ENCODE data around the gene CCDC8. TPM values are rescaled to one million over a fixed set of nuclear protein-coding genes. Genes with fewer than 3 reads are reported as not detected.
A peak's percentile ranks its signal among the peaks of the same experiment; 100 is the strongest.

Gene CCDC8
- total RNA-seq, 1 experiment from 2014 or later: 24.5 TPM

- H3K27me3 ChIP-seq (replicated peaks; ENCODE audit: insufficient read depth, low read depth, low read length, poor library complexity): no peaks in the 10 kb centered on the region
- DNase-seq (ENCODE audit: low spot score): no peak
- peaks cover 5% of the 10 kb centered on the region for H3K36me3 ChIP-seq (ENCODE audit: insufficient read depth, low read length, poor library complexity, severe bottlenecking)
- no peak for TF ChIP-seq CTCF (conservative IDR thresholded peaks at IDR 0.05; ENCODE audit: low read depth, low read length)
- no peak for TF ChIP-seq EZH2 (IDR thresholded peaks at IDR 0.05; ENCODE audit: borderline replicate concordance, low read depth, low read length, poor library complexity, severe bottlenecking)
- POLR2A ChIA-PET (ENCODE audit: low non-redundant PET): no interaction called here
- no peaks in the 10 kb centered on the region for H3K9me3 ChIP-seq (ENCODE audit: low read depth, low read length, poor library complexity, severe bottlenecking)
- peaks cover 40% of the 10 kb centered on the region for H3K4me1 ChIP-seq (ENCODE audit: insufficient read depth, low read length, poor library complexity, severe bottlenecking)
- H3K4me3 ChIP-seq (ENCODE audit: low read depth, low read length, poor library complexity, severe bottlenecking): peak overlapping the region; percentile 80
- intact Hi-C loops (cut with micrococcal nuclease; ENCODE audit: unreplicated experiment): no loop called here
- CTCF ChIA-PET: interaction anchor here (0.6 kb wide), 1 partner anchor 10 kb away, joined by 11 read pairs; no protein-coding TSS in a partner anchor
- peak overlapping the region; percentile 88 for H3K27ac ChIP-seq (ENCODE audit: low read depth, low read length, poor library complexity, severe bottlenecking)
- BruUV-seq (replicated peaks): no TSS peak
Observed at GRCh38 chr19:46410205-46411087, 2.9 kb downstream of the CCDC8 start.

GRCh38 chr19:46409191-46409590 is 4.2 kb downstream of the CCDC8 start:
- Histone ChIP-seq H3K4me3 (ENCODE audit: low read depth, low read length, poor library complexity, severe bottlenecking) (no peak overlapping the region), H3K27me3 (replicated peaks; ENCODE audit: insufficient read depth, low read depth, low read length, poor library complexity) (no peaks in the 10 kb centered on the region), H3K36me3 (ENCODE audit: insufficient read depth, low read length, poor library complexity, severe bottlenecking) (peaks cover 5% of the 10 kb centered on the region), H3K4me1 (ENCODE audit: insufficient read depth, low read length, poor library complexity, severe bottlenecking) (peaks cover 45% of the 10 kb centered on the region), H3K9me3 (ENCODE audit: low read depth, low read length, poor library complexity, severe bottlenecking) (no peaks in the 10 kb centered on the region), H3K27ac (ENCODE audit: low read depth, low read length, poor library complexity, severe bottlenecking) (no peak overlapping the region)
- ChIA-PET CTCF (no interaction called here), POLR2A (ENCODE audit: low non-redundant PET) (no interaction called here)
- DNase-seq (ENCODE audit: low spot score): no peak
- intact Hi-C loops (cut with micrococcal nuclease; ENCODE audit: unreplicated experiment): no loop called here
- TF ChIP-seq CTCF (conservative IDR thresholded peaks at IDR 0.05; ENCODE audit: low read depth, low read length): no peak
- no peak for TF ChIP-seq EZH2 (IDR thresholded peaks at IDR 0.05; ENCODE audit: borderline replicate concordance, low read depth, low read length, poor library complexity, severe bottlenecking)
- no TSS peak for BruUV-seq (replicated peaks)

- no peak for DNase-seq (ENCODE audit: low spot score)
- Histone ChIP-seq H3K4me3 (ENCODE audit: low read depth, low read length, poor library complexity, severe bottlenecking) (peak overlapping the region; percentile 25), H3K27me3 (replicated peaks; ENCODE audit: insufficient read depth, low read depth, low read length, poor library complexity) (no peaks in the 10 kb centered on the region), H3K36me3 (ENCODE audit: insufficient read depth, low read length, poor library complexity, severe bottlenecking) (peaks cover 5% of the 10 kb centered on the region), H3K27ac (ENCODE audit: low read depth, low read length, poor library complexity, severe bottlenecking) (peak overlapping the region; percentile 80), H3K4me1 (ENCODE audit: insufficient read depth, low read length, poor library complexity, severe bottlenecking) (peaks cover 40% of the 10 kb centered on the region), H3K9me3 (ENCODE audit: low read depth, low read length, poor library complexity, severe bottlenecking) (no peaks in the 10 kb centered on the region)
- ChIA-PET POLR2A (ENCODE audit: low non-redundant PET) (interaction anchor here (0.6 kb wide), 1 partner anchor 58 kb away, joined by 9 read pairs; no protein-coding TSS in a partner anchor), CTCF (no interaction called here)
- no TSS peak for BruUV-seq (replicated peaks)
- TF ChIP-seq CTCF (conservative IDR thresholded peaks at IDR 0.05; ENCODE audit: low read depth, low read length): no peak
- TF ChIP-seq EZH2 (IDR thresholded peaks at IDR 0.05; ENCODE audit: borderline replicate concordance, low read depth, low read length, poor library complexity, severe bottlenecking): no peak
- intact Hi-C loops (cut with micrococcal nuclease; ENCODE audit: unreplicated experiment): no loop called here
Observed at GRCh38 chr19:46408664-46409039, 4.7 kb downstream of the CCDC8 start.

Measured in A673 (cell line).